Measurements from ENCODE around the gene CDY2B.
"Not testable (repeated sequence)": the region's sequence is repeated elsewhere in the genome, so short reads cannot be mapped to it uniquely, and the experiment has no call there.

CDY2B gene

GRCh38 chrY:17880120-17880519 lies at the start of gene CDY2B:
CDY2B (minus strand) TSS chrY:17880220; CDS start chrY:17879892, 328 bp downstream.
- not testable (repeated sequence) for H3K9me3 ChIP-seq (ENCODE audit: control insufficient read depth, insufficient read depth, low read depth, low read length); H3K27ac ChIP-seq (ENCODE audit: low read depth, low read length); H3K4me1 ChIP-seq (ENCODE audit: control insufficient read depth, insufficient read depth, low read length); H3K27me3 ChIP-seq (ENCODE audit: control insufficient read depth, insufficient read depth, low read length); H3K36me3 ChIP-seq (ENCODE audit: control insufficient read depth, insufficient read depth, low read length); H3K9ac ChIP-seq (ENCODE audit: low read length); H3K4me3 ChIP-seq (ENCODE audit: low read depth, low read length)

- H3K4me3 ChIP-seq (ENCODE audit: low read depth, low read length); H3K4me1 ChIP-seq (ENCODE audit: control insufficient read depth, insufficient read depth, low read length); H3K9me3 ChIP-seq (ENCODE audit: control insufficient read depth, insufficient read depth, low read depth, low read length); H3K9ac ChIP-seq (ENCODE audit: low read length); H3K27ac ChIP-seq (ENCODE audit: low read depth, low read length); H3K36me3 ChIP-seq (ENCODE audit: control insufficient read depth, insufficient read depth, low read length); H3K27me3 ChIP-seq (ENCODE audit: control insufficient read depth, insufficient read depth, low read length): not testable (repeated sequence)
Measured at GRCh38 chrY:17908009-17908408, 28.0 kb upstream of the CDY2B start.

GRCh38 chrY:17907351-17907750 lies 27.3 kb upstream of the CDY2B start:
- not testable (repeated sequence) for H3K9me3 ChIP-seq (ENCODE audit: control insufficient read depth, insufficient read depth, low read depth, low read length); H3K27me3 ChIP-seq (ENCODE audit: control insufficient read depth, insufficient read depth, low read length); H3K27ac ChIP-seq (ENCODE audit: low read depth, low read length); H3K36me3 ChIP-seq (ENCODE audit: control insufficient read depth, insufficient read depth, low read length); H3K4me3 ChIP-seq (ENCODE audit: low read depth, low read length); H3K9ac ChIP-seq (ENCODE audit: low read length); H3K4me1 ChIP-seq (ENCODE audit: control insufficient read depth, insufficient read depth, low read length)

GRCh38 chrY:17881697-17882096 lies 1.7 kb upstream of the CDY2B start:
- not testable (repeated sequence) for H3K9me3 ChIP-seq (ENCODE audit: control insufficient read depth, insufficient read depth, low read depth, low read length); H3K4me1 ChIP-seq (ENCODE audit: control insufficient read depth, insufficient read depth, low read length); H3K27me3 ChIP-seq (ENCODE audit: control insufficient read depth, insufficient read depth, low read length); H3K36me3 ChIP-seq (ENCODE audit: control insufficient read depth, insufficient read depth, low read length); H3K4me3 ChIP-seq (ENCODE audit: low read depth, low read length); H3K9ac ChIP-seq (ENCODE audit: low read length); H3K27ac ChIP-seq (ENCODE audit: low read depth, low read length)

- not testable (repeated sequence) for H3K4me1 ChIP-seq (ENCODE audit: control insufficient read depth, insufficient read depth, low read length); H3K9ac ChIP-seq (ENCODE audit: low read length); H3K27me3 ChIP-seq (ENCODE audit: control insufficient read depth, insufficient read depth, low read length); H3K27ac ChIP-seq (ENCODE audit: low read depth, low read length); H3K9me3 ChIP-seq (ENCODE audit: control insufficient read depth, insufficient read depth, low read depth, low read length); H3K4me3 ChIP-seq (ENCODE audit: low read depth, low read length); H3K36me3 ChIP-seq (ENCODE audit: control insufficient read depth, insufficient read depth, low read length)
Measured at GRCh38 chrY:17876767-17877166, 3.3 kb downstream of the CDY2B start.

- not testable (repeated sequence) for H3K4me3 ChIP-seq (ENCODE audit: low read depth, low read length); H3K9ac ChIP-seq (ENCODE audit: low read length); H3K27me3 ChIP-seq (ENCODE audit: control insufficient read depth, insufficient read depth, low read length); H3K4me1 ChIP-seq (ENCODE audit: control insufficient read depth, insufficient read depth, low read length); H3K36me3 ChIP-seq (ENCODE audit: control insufficient read depth, insufficient read depth, low read length); H3K9me3 ChIP-seq (ENCODE audit: control insufficient read depth, insufficient read depth, low read depth, low read length); H3K27ac ChIP-seq (ENCODE audit: low read depth, low read length)
Measured at GRCh38 chrY:17875401-17875800, 4.6 kb downstream of the CDY2B start.

GRCh38 chrY:17871194-17871903 lies 8.7 kb downstream of the CDY2B start:
- H3K9ac ChIP-seq (ENCODE audit: low read length); H3K27me3 ChIP-seq (ENCODE audit: control insufficient read depth, insufficient read depth, low read length); H3K4me1 ChIP-seq (ENCODE audit: control insufficient read depth, insufficient read depth, low read length); H3K27ac ChIP-seq (ENCODE audit: low read depth, low read length); H3K9me3 ChIP-seq (ENCODE audit: control insufficient read depth, insufficient read depth, low read depth, low read length); H3K36me3 ChIP-seq (ENCODE audit: control insufficient read depth, insufficient read depth, low read length); H3K4me3 ChIP-seq (ENCODE audit: low read depth, low read length): not testable (repeated sequence)

GRCh38 chrY:17870737-17871136 lies 9.3 kb downstream of the CDY2B start:
- not testable (repeated sequence) for H3K36me3 ChIP-seq (ENCODE audit: control insufficient read depth, insufficient read depth, low read length); H3K4me3 ChIP-seq (ENCODE audit: low read depth, low read length); H3K9ac ChIP-seq (ENCODE audit: low read length); H3K9me3 ChIP-seq (ENCODE audit: control insufficient read depth, insufficient read depth, low read depth, low read length); H3K27me3 ChIP-seq (ENCODE audit: control insufficient read depth, insufficient read depth, low read length); H3K27ac ChIP-seq (ENCODE audit: low read depth, low read length); H3K4me1 ChIP-seq (ENCODE audit: control insufficient read depth, insufficient read depth, low read length)

GRCh38 chrY:17867850-17868249 lies 12.2 kb downstream of the CDY2B start:
- not testable (repeated sequence) for H3K27me3 ChIP-seq (ENCODE audit: control insufficient read depth, insufficient read depth, low read length); H3K4me3 ChIP-seq (ENCODE audit: low read depth, low read length); H3K36me3 ChIP-seq (ENCODE audit: control insufficient read depth, insufficient read depth, low read length); H3K27ac ChIP-seq (ENCODE audit: low read depth, low read length); H3K4me1 ChIP-seq (ENCODE audit: control insufficient read depth, insufficient read depth, low read length); H3K9me3 ChIP-seq (ENCODE audit: control insufficient read depth, insufficient read depth, low read depth, low read length); H3K9ac ChIP-seq (ENCODE audit: low read length)

GRCh38 chrY:17860634-17861033 lies 19.4 kb downstream of the CDY2B start:
- not testable (repeated sequence) for H3K9ac ChIP-seq (ENCODE audit: low read length); H3K27me3 ChIP-seq (ENCODE audit: control insufficient read depth, insufficient read depth, low read length); H3K36me3 ChIP-seq (ENCODE audit: control insufficient read depth, insufficient read depth, low read length); H3K9me3 ChIP-seq (ENCODE audit: control insufficient read depth, insufficient read depth, low read depth, low read length); H3K4me3 ChIP-seq (ENCODE audit: low read depth, low read length); H3K4me1 ChIP-seq (ENCODE audit: control insufficient read depth, insufficient read depth, low read length); H3K27ac ChIP-seq (ENCODE audit: low read depth, low read length)

- not testable (repeated sequence) for H3K27me3 ChIP-seq (ENCODE audit: control insufficient read depth, insufficient read depth, low read length); H3K9ac ChIP-seq (ENCODE audit: low read length); H3K36me3 ChIP-seq (ENCODE audit: control insufficient read depth, insufficient read depth, low read length); H3K4me3 ChIP-seq (ENCODE audit: low read depth, low read length); H3K9me3 ChIP-seq (ENCODE audit: control insufficient read depth, insufficient read depth, low read depth, low read length); H3K4me1 ChIP-seq (ENCODE audit: control insufficient read depth, insufficient read depth, low read length); H3K27ac ChIP-seq (ENCODE audit: low read depth, low read length)
Measured at GRCh38 chrY:17856963-17857848, 22.8 kb downstream of the CDY2B start.

Measured in HUES6 (cell line).